Astrocyte (in vitro differentiated cells and primary cell): ENCODE data around the gene PVALEF.

Source experiments
- CTCF ChIP-seq: IDR thresholded peaks from 2 replicates; pipeline ENCODE4 v1.5.1; 2011; ENCODE audit warnings: low read depth, mild to moderate bottlenecking, inconsistent platforms, low read length, moderate library complexity; ENCODE audit not compliant: insufficient read depth
- EZH2 ChIP-seq: IDR thresholded peaks from 2 replicates; pipeline ENCODE4 v1.6.1; 2012; ENCODE audit warnings: mild to moderate bottlenecking, low read length, inconsistent platforms; ENCODE audit not compliant: insufficient read depth

- TF ChIP-seq CTCF: no peak
- no peak for TF ChIP-seq EZH2
Measured at GRCh38 chr17:81204578-81204977, 39.3 kb downstream of the PVALEF start.
